GM12801 (cell line): ENCODE results near the gene MAB21L4.

Experiments
- CTCF ChIP-seq: IDR thresholded peaks from one replicate; pipeline ENCODE4 v1.5.1; 2011; ENCODE audit warnings: control low read depth; ENCODE audit not compliant: insufficient read length; ENCODE audit errors: extremely low read depth

The MAB21L4 gene

DNA sequence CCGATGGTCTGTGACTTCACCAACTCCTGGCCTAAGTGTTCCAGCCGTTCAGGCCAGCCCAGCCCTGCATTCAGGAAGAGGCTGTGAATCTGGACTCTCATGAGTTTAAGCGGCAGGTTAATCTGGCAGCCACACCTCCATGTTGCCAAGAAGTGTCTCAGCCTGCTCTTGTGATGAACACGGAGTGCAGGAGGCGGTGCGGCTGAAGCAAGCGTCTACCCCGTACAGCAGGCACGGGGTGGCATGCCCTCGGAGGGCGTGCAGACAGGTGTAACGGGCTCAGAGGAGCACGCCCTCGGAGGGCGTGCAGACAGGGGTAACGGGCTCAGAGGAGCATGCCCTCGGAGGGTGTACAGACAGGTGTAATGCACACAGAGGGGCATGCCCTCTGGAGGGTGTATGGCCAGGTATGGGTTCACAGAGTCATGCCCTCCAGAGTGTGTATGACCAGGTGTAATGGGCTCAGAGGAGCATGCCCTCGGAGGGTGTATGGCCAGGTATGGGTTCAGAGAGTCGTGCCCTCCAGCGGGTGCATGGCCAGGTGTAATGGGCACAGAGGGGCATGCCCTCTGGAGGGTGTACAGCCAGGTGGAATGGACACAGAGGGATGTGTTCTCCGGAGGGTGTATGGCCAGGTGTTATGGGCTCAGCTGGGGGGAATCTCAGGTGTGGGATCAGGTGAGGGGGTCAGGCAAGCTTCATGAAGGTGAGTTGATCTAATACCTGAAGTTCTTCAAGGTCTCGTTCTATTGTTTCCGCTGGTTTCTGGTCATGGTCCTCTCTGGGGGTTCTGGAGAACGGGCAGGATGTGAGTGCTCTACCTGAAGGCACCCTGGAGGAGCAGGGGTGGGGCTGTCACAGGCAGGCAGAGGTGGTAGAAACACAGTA is 32.8 kb upstream of the MAB21L4 start:
- TF ChIP-seq CTCF, result no peak

DNA sequence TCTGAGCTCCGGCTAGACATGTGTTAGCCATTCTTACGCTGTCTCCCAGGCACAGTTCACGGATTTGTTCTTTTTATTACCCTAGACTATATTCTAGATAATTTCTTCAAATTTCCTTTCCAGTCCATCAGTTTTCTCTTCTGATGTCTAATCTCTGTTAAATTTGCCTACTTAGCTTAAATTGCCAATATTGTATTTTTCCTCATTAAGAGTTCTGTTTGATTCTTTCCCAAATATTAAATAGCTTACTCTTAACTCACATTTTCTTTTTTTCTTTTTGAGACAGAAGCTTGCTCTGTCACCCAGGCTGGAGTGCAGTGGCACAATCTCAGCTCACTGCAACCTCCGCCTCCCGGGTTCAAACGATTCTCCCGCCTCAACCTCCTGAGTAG is 31.4 kb upstream of the MAB21L4 start:
- no peak for TF ChIP-seq CTCF

GRCh38 chr2:240926516-240927389 is 30.8 kb upstream of the MAB21L4 start:
- TF ChIP-seq CTCF, result no peak

- no peak for TF ChIP-seq CTCF
Measured at GRCh38 chr2:240925568-240926515, 29.9 kb upstream of the MAB21L4 start.

- TF ChIP-seq CTCF, result no peak
Measured at GRCh38 chr2:240925191-240925567, 29.2 kb upstream of the MAB21L4 start.

- no peak for TF ChIP-seq CTCF
Measured at GRCh38 chr2:240922982-240923537, 27.1 kb upstream of the MAB21L4 start.
